Keratinocyte (primary cell): Measurements from ENCODE around the gene CLIP2.

ENCODE experiments used
- CTCF ChIP-seq, 3 experiments: IDR thresholded peaks in 1 of 3; conservative IDR thresholded peaks in 1 of 3; optimal IDR thresholded peaks in 1 of 3; 2 replicates in 2 of 3; 3 replicates in 1 of 3; pipeline versions ENCODE3 to v1.5.1; 2011; ENCODE audit warnings: low read length in 3 of 3, mild to moderate bottlenecking in 3 of 3, moderate library complexity in 2 of 3, control low read depth in 1 of 3, inconsistent platforms in 1 of 3; ENCODE audit not compliant: insufficient read depth in 2 of 3; ENCODE audit errors: extremely low read depth in 1 of 3
- EZH2 ChIP-seq: IDR thresholded peaks from one replicate; pipeline ENCODE4 v1.6.1; 2012; ENCODE audit warnings: inconsistent platforms, mild to moderate bottlenecking, low read length, moderate library complexity

- no peak for TF ChIP-seq EZH2
- TF ChIP-seq CTCF (optimal IDR thresholded peaks at IDR 0.05 in 1 of 3, IDR thresholded peaks at IDR 0.05 in 1 of 3, conservative IDR thresholded peaks at IDR 0.05 in 1 of 3; ENCODE audit: extremely low read depth in 1 of 3, insufficient read depth in 2 of 3, low read length in 3 of 3) = no peak
These were observed 11.6 kb upstream of the CLIP2 start for GRCh38 chr7:74277636-74278035.
